Activated CD4-positive, alpha-beta T cell treated with anti-CD3 and anti-CD28 coated beads for 4 hours (primary cell): ENCODE results near the gene MYADML2.
"Not testable (repeated sequence)": the region's sequence is repeated elsewhere in the genome, so short reads cannot be mapped to it uniquely, and the experiment has no call there.

Experiments used
- DNase-seq, 2 donors: peaks; one replicate each; pipeline ENCODE4 v3.0.0-alpha.2; 2020

MYADML2 gene

GRCh38 chr17:81947189-81947588 is at the start of gene MYADML2:
MYADML2 (minus strand) TSS chr17:81947233; CDS start chr17:81941741, 5,492 bp downstream.
- DNase-seq, result no peak

GRCh38 chr17:81996232-81996756 is 49.3 kb upstream of the MYADML2 start:
- DNase-seq, result no peak

DNA sequence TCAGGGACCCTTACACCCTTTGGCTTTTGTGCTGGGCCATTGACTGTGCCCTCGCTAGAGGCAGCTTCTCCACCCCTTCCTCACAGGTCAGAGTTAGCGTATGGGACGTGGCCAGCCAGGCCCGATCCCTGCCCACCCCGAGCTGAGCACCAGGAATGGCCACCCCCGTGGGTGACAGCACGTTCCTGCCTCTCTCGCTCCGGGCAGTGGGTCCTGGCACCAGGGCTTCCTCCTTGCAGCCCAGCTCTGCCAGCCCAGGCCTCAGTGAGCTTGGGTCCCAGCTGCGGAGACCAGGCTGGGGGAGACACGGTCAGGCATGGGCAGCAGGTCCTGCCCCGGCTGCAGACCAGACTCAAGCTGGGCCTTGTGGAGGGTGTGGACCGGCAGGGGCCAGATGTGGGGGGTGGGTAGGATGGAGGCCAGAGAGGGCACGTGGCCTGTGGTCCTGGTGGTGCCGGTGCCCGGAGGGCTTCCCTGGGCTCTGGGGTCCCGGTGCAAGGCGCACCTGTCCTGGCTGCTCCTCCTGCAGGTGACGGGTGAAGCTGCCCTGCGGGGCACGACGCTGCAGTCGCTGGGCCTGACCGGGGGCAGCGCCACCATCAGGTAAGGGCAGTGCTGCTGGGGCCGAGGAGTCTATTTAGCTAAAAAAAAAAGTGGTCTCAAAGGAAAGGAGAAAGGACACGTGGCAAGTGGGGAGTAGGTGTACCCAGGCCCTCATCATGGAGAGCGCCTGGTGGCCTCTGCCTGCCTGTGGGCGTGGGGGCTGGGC is 48.6 kb upstream of the MYADML2 start:
- DNase-seq, result no peak

GRCh38 chr17:81994593-81995462 is 47.8 kb upstream of the MYADML2 start:
- DNase-seq, result no peak

DNA sequence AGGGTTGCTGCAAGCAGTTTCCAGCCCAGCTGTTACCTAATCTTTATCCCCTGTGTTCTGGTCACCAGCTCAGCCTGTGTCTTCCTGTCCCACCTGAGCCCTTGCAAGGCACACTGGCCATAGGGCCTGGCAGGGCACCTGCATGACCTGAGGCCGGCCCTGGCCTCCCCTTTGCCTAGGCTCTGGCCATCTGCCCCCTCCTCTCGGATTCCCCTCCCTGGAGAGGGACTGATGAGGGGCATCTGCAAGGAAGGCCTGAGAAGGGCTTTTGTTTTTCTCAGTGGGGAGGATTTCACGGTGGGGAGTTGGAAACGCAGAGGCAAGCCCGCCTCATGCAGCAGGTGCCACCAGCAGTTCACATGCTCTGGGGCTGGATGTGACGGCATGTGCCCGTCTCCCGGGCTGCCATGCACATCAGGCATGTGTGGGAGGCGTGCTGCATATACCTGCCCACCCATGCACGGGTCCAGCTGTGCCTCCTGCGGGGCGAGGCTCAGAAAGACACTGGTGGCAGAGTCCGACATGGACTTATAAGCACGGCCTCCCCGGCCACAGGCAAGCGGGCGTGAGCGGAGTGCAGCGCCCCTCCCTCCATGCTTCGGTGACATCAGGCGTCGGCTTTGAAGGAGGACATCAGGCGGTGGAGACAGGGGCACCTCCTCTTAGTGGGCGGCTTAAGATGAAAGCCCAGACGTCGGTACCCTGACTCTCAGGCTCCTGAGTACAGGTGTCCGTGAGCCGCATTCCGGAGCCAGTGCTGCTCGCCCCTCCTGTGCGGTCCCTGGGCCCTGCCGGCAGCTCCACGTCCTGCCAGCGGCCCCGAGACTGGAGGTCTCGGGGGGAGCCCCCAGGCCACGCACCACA is 46.9 kb upstream of the MYADML2 start:
- DNase-seq, result no peak

DNA sequence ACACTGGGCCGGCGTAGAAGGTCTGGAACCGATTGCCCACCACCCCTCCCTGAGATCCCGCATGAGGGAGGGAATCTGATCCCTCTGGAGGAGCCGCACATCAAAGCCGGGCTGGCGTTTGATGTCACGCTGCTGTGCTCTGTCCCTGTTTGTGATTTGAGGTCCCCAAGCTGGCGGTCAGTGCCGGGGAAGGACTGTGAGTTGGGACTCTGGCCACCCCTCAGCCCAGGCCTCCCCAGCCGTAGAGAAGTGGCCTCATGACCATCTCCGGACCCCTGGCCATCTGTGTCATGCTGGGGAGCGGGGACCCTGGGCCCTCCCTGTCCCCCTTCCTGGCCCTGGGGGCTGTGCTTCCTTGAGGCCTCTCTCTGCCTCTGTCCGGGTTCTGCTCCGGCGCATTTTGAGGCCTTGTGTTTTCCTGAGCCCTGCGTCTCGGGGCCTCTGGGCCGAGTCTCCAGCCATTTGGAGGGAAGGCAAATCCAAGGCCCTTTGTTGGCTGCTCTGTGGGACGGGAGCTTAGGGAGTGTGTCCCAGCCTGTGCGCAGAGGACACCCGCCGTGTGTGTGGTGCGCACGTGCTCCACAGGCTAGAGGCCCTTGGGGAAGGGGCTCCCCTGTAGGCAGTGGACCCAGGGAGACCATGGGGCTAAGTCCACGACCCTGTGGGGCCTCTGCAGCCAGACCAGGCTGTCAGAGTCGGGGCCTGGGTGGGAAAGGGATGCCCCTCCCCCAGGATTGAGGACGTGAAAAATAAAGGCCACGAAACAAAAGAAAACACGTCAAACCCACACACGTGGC is 45.5 kb upstream of the MYADML2 start:
- DNase-seq, result no peak

GRCh38 chr17:81991684-81992305 is 44.8 kb upstream of the MYADML2 start:
- no peak for DNase-seq

DNA sequence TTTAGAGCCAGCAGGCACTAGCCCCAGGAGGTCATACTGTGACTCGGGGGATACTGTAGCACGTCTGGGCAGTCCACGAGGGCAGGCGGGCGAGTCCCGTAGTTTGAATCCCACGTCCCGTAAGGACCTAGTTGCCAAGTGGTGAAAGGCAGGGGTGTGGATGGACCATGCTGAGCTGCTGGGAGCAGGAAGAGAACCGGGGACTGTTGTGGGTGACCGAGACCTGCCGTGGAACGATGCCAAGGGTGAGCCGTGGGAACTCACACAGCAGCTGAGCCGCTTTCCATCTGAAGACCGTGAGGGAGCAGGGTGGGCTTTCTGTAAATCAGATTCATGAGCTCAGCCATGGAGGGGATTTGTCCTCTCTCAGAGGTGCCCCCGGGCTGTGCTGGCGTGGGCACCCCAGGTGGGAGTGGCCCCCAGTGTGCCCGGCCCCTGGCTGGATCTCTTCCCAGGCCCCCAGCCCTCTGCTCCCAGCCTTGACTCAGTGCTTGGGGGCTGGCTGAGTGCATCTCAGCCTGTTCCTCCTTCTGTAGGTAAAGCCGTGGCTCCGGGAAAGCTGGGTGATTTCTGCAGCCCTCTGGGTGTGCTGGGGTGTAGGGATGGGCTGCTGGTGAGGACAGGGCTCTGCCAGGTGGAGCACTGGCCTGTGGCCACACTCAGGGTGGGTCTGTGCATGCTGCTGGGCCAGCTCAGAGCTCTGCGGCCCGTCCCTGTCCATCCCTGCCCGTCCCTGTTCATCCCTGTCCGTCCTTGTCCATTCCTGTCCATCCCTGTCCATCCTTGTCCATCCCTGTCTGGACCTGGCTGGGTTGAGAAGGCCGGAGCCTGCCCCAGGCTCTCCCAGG is 44.0 kb upstream of the MYADML2 start:
- DNase-seq, result no peak

GRCh38 chr17:81987161-81987770 is 40.2 kb upstream of the MYADML2 start:
- no peak for DNase-seq

DNA sequence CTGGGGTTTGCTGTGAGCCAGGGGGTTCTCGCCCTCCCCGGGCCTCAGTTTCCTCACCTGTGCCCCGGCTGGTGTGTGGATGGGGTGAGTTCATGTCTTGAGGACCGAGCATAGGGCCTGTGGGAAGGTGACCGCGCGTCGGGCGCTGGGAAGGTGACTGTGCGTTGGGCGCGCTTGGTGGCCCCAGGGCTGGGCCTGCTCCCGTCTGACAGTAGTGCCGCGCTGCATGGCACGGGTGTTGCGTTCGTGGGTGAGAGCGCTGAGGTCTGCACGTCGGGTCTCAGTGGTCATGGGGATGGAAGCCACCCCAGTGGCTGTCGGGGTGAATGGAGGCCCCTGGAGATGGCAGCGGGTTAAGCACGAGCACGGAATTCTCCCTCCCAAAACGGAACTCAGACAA is 39.6 kb upstream of the MYADML2 start:
- DNase-seq, result no peak

DNA sequence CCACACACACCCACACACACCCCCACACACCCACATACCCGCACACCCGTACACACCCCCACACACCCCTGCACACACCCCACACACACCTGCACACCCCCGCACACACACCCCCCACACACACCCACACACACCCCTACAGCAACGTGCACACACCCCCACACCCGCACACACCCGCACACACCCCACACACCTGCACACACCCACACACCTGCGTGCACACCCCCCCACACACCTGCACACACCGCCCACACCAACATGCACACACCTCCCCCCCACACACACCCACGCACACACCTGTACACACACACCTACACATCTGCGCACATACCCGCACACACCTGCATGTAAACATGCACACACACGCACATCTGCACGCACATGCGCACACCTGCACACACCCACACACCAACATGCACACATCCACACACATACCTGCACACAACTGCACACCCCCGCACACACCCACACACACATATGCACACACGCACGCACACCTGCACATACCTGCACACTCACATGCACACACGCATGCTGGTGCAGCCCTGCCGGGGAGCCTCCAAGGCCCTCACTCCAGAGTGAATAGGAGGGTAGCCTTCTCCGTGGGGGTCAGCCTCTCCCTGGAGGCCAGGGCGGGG is 37.9 kb upstream of the MYADML2 start:
- DNase-seq, result no peak

GRCh38 chr17:81983639-81984373 is 36.8 kb upstream of the MYADML2 start:
- no peak for DNase-seq

DNA sequence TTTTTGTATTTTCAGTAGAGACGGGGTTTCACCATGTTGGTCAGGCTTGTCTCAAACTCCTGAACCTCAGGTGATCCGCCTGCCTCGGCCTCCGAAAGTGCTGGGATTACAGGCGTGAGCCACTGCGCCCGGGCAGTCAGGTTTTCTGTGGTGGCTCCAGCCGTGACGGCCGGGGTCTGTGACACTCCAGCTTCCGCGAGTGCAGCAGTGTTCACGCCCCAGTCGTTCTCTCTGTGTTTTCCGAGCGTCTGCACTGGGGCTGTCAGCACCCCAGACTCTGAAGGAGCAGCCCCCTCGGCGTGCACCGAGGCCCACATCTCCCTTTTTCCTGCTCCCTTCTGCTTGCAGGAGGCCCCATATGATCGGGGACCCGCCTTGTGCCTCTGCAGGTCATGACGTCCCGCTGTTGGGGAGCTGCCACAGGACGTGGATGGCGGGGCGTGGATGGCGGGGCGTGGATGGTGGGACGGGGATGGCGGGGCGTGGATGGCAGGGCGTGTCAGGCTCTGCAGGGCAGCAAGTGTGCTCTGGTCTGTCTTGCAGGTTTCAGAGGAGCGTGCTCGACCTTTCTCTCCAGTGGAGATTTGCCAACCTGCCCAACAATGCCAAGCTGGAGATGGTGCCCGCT is 36.1 kb upstream of the MYADML2 start:
- no peak for DNase-seq

DNA sequence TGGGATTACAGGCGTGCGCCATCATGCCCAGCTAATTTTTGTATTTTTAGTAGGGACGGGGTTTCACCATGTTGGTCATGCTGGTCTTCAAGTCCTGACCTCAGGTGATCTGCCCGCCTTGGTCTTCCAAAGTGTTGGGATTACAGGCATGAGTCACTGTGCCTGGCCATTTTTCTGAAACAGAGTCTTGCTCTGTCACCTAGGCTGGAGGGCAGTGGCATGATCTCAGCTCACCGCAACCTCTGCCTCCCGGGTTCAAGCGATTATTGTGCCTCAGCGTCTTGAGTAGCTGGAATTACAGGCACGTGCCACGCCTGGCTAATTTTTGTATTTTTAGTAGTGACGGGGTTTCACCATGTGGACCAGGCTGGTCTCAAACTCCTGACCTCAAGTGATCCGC is 34.5 kb upstream of the MYADML2 start:
- DNase-seq, result not testable (repeated sequence)

- no peak for DNase-seq
Observed at GRCh38 chr17:81980707-81981343, 33.8 kb upstream of the MYADML2 start.

DNA sequence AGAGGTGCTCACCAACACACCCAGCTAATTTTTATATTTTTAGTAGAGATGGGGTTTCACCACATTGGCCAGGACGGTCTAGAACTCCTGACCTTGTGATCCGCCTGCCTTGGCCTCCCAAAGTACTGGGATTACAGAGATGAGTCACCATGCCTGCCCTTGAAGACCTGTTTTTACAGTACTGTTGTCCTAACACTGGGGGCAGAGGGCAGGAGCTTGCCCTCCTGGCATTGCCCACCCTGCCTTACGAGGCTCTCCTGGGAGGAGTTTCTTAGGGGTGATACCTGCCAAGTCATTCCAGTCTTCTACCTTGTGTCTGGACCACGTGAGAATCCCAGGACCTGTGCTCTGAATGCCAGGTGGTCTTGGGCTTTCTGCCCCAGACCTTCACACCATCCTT is 33.1 kb upstream of the MYADML2 start:
- DNase-seq, result no peak

DNA sequence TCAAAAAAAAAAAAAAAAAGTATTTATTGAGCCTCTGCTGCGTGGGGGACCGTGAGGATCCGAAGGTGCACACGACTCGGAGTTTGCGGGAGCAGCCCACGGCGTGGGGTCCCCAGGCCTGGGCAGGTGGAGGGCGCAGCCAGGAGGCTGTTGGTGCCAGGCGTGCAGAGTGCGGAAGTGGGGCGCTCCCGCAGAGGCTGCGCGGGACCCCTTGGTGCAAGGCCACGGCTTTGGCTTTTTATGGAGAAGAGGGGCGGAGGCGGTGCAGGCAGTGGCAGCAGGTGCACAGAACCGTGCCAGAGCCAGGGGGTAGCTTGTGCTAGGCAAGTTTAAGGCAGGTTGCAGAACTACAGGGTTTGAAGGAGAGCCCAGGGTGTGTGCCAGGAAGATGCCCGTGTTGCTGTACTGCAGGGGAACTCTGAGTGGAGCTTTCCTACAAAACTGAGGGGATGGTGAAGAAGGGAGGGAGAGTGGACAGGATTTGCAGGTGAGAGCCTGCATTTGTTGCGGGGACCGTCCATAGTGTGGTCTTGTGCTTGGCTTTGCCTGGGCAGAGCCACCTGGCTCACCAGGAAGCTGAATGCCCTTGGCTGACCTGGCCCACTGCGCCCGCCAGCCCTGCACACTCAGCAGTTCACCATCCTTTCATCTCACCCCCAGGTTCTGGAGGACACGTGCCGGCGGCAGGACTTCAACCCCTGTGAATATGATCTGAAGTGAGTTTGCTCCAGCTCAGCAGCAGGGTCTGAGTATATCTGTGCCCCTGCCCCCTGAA is 31.7 kb upstream of the MYADML2 start:
- no peak for DNase-seq
